Transverse colon (tissue), 4 donors: ENCODE data around the gene S100A11. TPM values are rescaled to one million over a fixed set of nuclear protein-coding genes. Genes with fewer than 3 reads are reported as not detected.
A peak's percentile ranks its signal among the peaks of the same experiment; 100 is the strongest.

ENCODE experiments used
- DNase-seq: peaks from one replicate; pipeline ENCODE4 v3.0.0-alpha.2; 2019
- H3K27ac ChIP-seq, 4 donors: fragments of 200-600 bp; sonication (generic); 2 replicates each; pipeline ENCODE4 v1.5.1; 2016 to 2018; ENCODE audit warnings: inconsistent platforms in 4 of 4
- H3K27me3 ChIP-seq: fragments of 200-600 bp; sonication (generic); 2 replicates; pipeline ENCODE4 v1.5.1; 2017; ENCODE audit warnings: inconsistent platforms
- H3K36me3 ChIP-seq, 4 donors: fragments of 200-600 bp; sonication (generic); 2 replicates each; pipeline ENCODE4 v1.5.1; 2017 to 2019; ENCODE audit warnings: inconsistent platforms in 4 of 4
- H3K4me1 ChIP-seq, 4 donors: fragments of 200-600 bp; sonication (generic); 2 replicates each; pipeline ENCODE4 v1.5.1; 2017 to 2020; ENCODE audit warnings: inconsistent platforms in 4 of 4
- H3K4me3 ChIP-seq, 4 donors: fragments of 200-600 bp; sonication (generic); 1 replicate in 1 of 4; 2 replicates in 3 of 4; pipeline versions ENCODE4 v1.5.1 to v1.6.1; 2017 to 2019; ENCODE audit warnings: inconsistent platforms in 4 of 4
- H3K9me3 ChIP-seq, 2 donors: fragments of 200-600 bp; sonication (generic); 2 replicates each; pipeline ENCODE4 v1.5.1; 2017 to 2019; ENCODE audit warnings: inconsistent platforms in 2 of 2
- POLR2A ChIP-seq: fragments of 450-650 bp; IDR thresholded peaks from one replicate; pipeline ENCODE4 v1.6.1; 2016; ENCODE audit warnings: antibody characterized with exemption, mild to moderate bottlenecking, moderate library complexity
- POLR2AphosphoS5 ChIP-seq, 3 donors: sonication (generic); formaldehyde crosslinking; IDR thresholded peaks; one replicate each; pipeline ENCODE4 v1.6.1; 2016; ENCODE audit warnings: antibody characterized with exemption in 3 of 3
- WGBS, 2 donors: methylation state at CpG; one replicate each; pipeline ENCODE4 v1.1.5; 2018; ENCODE audit warnings: low coverage in 1 of 2; 5-methylcytosine and 5-hydroxymethylcytosine counted together
- in situ Hi-C, 4 donors: fragments of 200-750 bp; cut with MboI; loops; one replicate each; pipeline versions ENCODE4 v1.15.0 to v1.15.1; 2017; ENCODE audit warnings: low sequenced_read_pairs in 3 of 4, low pct_ligation_motif_present in 1 of 4, low pct_unique_long_range_greater_than_20kb in 1 of 4
- intact Hi-C: fragments of 100-400 bp; cut with DNase I; formaldehyde crosslinking; loops from one replicate; pipeline ENCODE4 v1.15.1; 2023; ENCODE audit warnings: low total_unique reads
- small RNA-seq, 4 donors: library from RNA; depleted of rRNA; stranded (forward); fragments of <200 nt; gene quantifications; one replicate each; pipeline ENCODE3, GENCODE V24; 2016
- total RNA-seq, 4 donors: library from RNA; depleted of rRNA; stranded (reverse); fragments of >200 nt; gene quantifications; one replicate each; pipeline ENCODE4 v1.1.0, GENCODE V29; 2016

S100A11 gene
- total RNA-seq, 4 donors from 2014 or later = 35.6 to 108 (median 54.8) TPM

GRCh38 chr1:151984313-151984956 is 52.4 kb downstream of the S100A11 start:
- DNase-seq = no peak
- intact Hi-C loops = no loop called here
- in situ Hi-C loops = no loop called here
- H3K4me3 ChIP-seq = no peak overlapping the region
- H3K9me3 ChIP-seq = no peaks in the 10 kb centered on the region
- peaks cover 21 to 80% (median 37%) of the 10 kb centered on the region in 4 donors for H3K4me1 ChIP-seq
- H3K36me3 ChIP-seq = peaks cover 0 to 32% (median 13%) of the 10 kb centered on the region in 4 donors
- no peaks in the 10 kb centered on the region for H3K27me3 ChIP-seq
- TF ChIP-seq POLR2AphosphoS5 (IDR thresholded peaks at IDR 0.05) (peak in 1 of 3 donors; percentile 36), POLR2A (no peak)
- 67% methylated on average over 1 of the region's 1 CpG; no CpG with 5 or more reads in 1 of the 2 donors for WGBS, 2 donors
- H3K27ac ChIP-seq = no peak overlapping the region

Small RNA genes lying within 50 kb of the gene (small RNA-seq; reads per million reads assigned to genes)
- gene SPTLC1P4 = 0 reads per million in 4 donors

Other genes starting within 250 kb of the S100A11 start
- gene TDRKH, start 246.5 kb downstream of the S100A11 start, total RNA-seq = 1 to 10 TPM in 3 of 4 donors, under 1 TPM in 1; 0.80 to 5.4 (median 4.0) TPM
- gene LINGO4, start 231.6 kb downstream of the S100A11 start, total RNA-seq = under 1 TPM in 2 of 4 donors, not detected in 2; 0.14 to 0.48 TPM
- gene RORC, start 205.2 kb downstream of the S100A11 start, total RNA-seq = 10 to 100 TPM in 3 of 4 donors, 1 to 10 TPM in 1; 3.4 to 34.3 (median 32.0) TPM
- not detected for gene C2CD4D, start 197.2 kb downstream of the S100A11 start, total RNA-seq
- not detected for gene THEM5, start 183.3 kb downstream of the S100A11 start, total RNA-seq
- gene THEM4, start 127.5 kb downstream of the S100A11 start, total RNA-seq = 10 to 100 TPM in 2 of 4 donors, 1 to 10 TPM in 2; 4.6 to 21.8 (median 9.5) TPM
- gene S100A10, start 43.1 kb downstream of the S100A11 start, total RNA-seq = 100 to 1,000 TPM in 3 of 4 donors, 10 to 100 TPM in 1; 59.1 to 289 (median 251) TPM
- not detected for gene TCHHL1, start 52.1 kb upstream of the S100A11 start, total RNA-seq
- gene TCHH, start 78.4 kb upstream of the S100A11 start, total RNA-seq = under 1 TPM in 1 of 4 donors, not detected in 3; under 0.01 TPM
- not detected for gene RPTN, start 122.2 kb upstream of the S100A11 start, total RNA-seq
- gene HRNR, start 187.2 kb upstream of the S100A11 start, total RNA-seq = not detected